ENCODE results near the gene HERPUD2.

HERPUD2 gene

DNA sequence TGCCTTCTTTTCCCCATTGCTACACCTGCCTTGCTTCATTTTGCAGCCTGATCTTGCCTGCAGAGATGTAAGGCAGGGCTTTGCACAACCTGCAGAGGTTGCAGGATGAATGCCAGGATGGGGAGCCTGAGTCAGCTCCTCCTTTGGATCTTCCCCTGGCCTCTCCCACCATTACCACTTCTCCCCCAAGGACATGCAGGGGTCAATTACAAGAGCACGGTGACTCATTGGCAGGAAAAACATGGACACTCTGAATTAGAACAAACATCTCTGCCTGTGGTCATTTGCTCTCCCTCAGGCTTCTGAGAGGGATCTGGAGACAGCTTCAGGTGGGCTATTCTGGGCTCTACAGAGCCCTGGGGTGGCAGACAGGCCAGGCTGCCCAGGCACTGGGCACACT, 89.2 kb downstream of the HERPUD2 start:
- POLR2A ChIA-PET, result no interaction called here
- Histone ChIP-seq H3K9me3 (ENCODE audit: control extremely low read depth in 1 of 5, control insufficient read depth in 4 of 5, insufficient read depth in 2 of 5, low read depth in 1 of 5, low read length in 4 of 5) (no peaks in the 10 kb centered on the region), H3K27ac (ENCODE audit: insufficient read depth in 1 of 2, low read depth in 1 of 2, low read length in 2 of 2, poor library complexity in 1 of 2, severe bottlenecking in 2 of 2) (no peak overlapping the region), H3K4me3 (ENCODE audit: control insufficient read depth in 1 of 7, extremely low read depth in 1 of 7, insufficient read depth in 4 of 7, low read depth in 2 of 7, low read length in 6 of 7) (no peak overlapping the region), H3K27me3 (replicated peaks in 2 of 5; ENCODE audit: control insufficient read depth in 4 of 5, insufficient read depth in 5 of 5, low read length in 4 of 5) (no peaks in the 10 kb centered on the region), H3K36me3 (ENCODE audit: control insufficient read depth in 4 of 4, insufficient read depth in 4 of 4, low read length in 3 of 4) (no peaks in the 10 kb centered on the region), H3K4me1 (ENCODE audit: control extremely low read depth in 1 of 4, control insufficient read depth in 4 of 4, insufficient read depth in 4 of 4, low read length in 3 of 4) (no peaks in the 10 kb centered on the region)
- no peak for DNase-seq
- CTCF ChIA-PET, result interaction anchor here (0.8 kb wide), 1 partner anchor 66 kb away, joined by 3 read pairs; no protein-coding TSS in a partner anchor
- WGBS (ENCODE audit: insufficient coverage), result 100% methylated on average over 1 of the region's 1 CpG

DNA sequence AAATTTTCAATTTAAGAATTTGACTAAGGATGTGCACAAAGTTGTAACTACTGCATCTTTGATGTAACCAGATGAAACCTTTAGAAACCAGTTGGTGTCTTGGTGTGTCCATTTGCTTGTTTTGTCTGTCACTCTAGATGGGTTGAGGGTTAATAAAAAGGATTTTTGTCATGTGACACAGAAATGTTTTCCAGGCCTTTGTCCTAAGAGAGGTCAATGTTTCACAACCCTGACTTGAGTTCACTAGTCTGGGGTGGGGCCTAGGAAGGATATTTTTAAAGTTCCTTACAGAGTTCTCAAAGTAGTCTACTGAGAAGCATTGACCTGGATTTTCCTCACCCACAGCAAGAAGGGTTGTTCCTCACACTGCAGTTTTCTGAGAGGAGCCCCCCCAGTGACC, 90.3 kb downstream of the HERPUD2 start:
- H3K9me3 ChIP-seq (ENCODE audit: control extremely low read depth in 1 of 5, control insufficient read depth in 4 of 5, insufficient read depth in 2 of 5, low read depth in 1 of 5, low read length in 4 of 5), result no peaks in the 10 kb centered on the region
- CTCF ChIA-PET, result no interaction called here
- no peak for DNase-seq

DNA sequence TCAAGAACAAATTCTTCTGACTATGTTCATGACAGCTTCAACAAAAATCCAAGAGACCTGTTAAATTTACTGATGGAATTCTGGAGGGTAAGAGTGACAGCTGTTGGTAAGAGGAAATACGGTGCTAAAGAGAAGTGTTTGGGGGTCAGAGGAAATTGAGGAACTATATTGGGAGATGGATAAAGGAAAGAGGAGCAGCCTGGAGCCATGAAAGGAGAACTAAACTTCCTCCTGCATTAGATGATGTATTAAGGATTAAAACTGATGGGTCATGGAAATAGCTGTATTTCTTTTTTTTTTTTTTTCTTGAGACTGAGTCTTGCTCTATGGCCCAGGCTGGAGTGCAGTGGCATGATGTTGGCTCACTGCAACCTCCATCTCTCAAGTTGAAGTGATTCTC, 95.3 kb downstream of the HERPUD2 start:
- no peak for DNase-seq
- no peak overlapping the region for H3K27ac ChIP-seq (ENCODE audit: insufficient read depth in 1 of 2, low read depth in 1 of 2, low read length in 2 of 2, poor library complexity in 1 of 2, severe bottlenecking in 2 of 2)
- no peaks in the 10 kb centered on the region for H3K9me3 ChIP-seq (ENCODE audit: control extremely low read depth in 1 of 5, control insufficient read depth in 4 of 5, insufficient read depth in 2 of 5, low read depth in 1 of 5, low read length in 4 of 5)
- 25% methylated on average over 1 of the region's 1 CpG for WGBS (ENCODE audit: insufficient coverage)
- CTCF ChIA-PET, result interaction anchor here (1.1 to 1.3 kb wide), 2 partner anchors 8 to 24 kb away, joined by 3 read pairs; no protein-coding TSS in a partner anchor
- H3K36me3 ChIP-seq (ENCODE audit: control insufficient read depth in 4 of 4, insufficient read depth in 4 of 4, low read length in 3 of 4), result no peaks in the 10 kb centered on the region
- H3K4me3 ChIP-seq (ENCODE audit: control insufficient read depth in 1 of 7, extremely low read depth in 1 of 7, insufficient read depth in 4 of 7, low read depth in 2 of 7, low read length in 6 of 7), result no peak overlapping the region
- POLR2A ChIA-PET, result interaction anchor here (0.7 kb wide), 1 partner anchor 12 kb away, joined by 4 read pairs; no protein-coding TSS in a partner anchor
- H3K4me1 ChIP-seq (ENCODE audit: control extremely low read depth in 1 of 4, control insufficient read depth in 4 of 4, insufficient read depth in 4 of 4, low read length in 3 of 4), result peaks cover 0 to 6% (median 1%) of the 10 kb centered on the region in 4 experiments
- H3K27me3 ChIP-seq (replicated peaks in 2 of 5; ENCODE audit: control insufficient read depth in 4 of 5, insufficient read depth in 5 of 5, low read length in 4 of 5), result no peaks in the 10 kb centered on the region

More for the DNA sequence above, 90.3 kb downstream of the HERPUD2 start:
- Histone ChIP-seq H3K4me1 (ENCODE audit: control extremely low read depth in 1 of 4, control insufficient read depth in 4 of 4, insufficient read depth in 4 of 4, low read length in 3 of 4) (no peaks in the 10 kb centered on the region), H3K36me3 (ENCODE audit: control insufficient read depth in 4 of 4, insufficient read depth in 4 of 4, low read length in 3 of 4) (no peaks in the 10 kb centered on the region), H3K27ac (ENCODE audit: insufficient read depth in 1 of 2, low read depth in 1 of 2, low read length in 2 of 2, poor library complexity in 1 of 2, severe bottlenecking in 2 of 2) (no peak overlapping the region), H3K4me3 (ENCODE audit: control insufficient read depth in 1 of 7, extremely low read depth in 1 of 7, insufficient read depth in 4 of 7, low read depth in 2 of 7, low read length in 6 of 7) (no peak overlapping the region), H3K27me3 (replicated peaks in 2 of 5; ENCODE audit: control insufficient read depth in 4 of 5, insufficient read depth in 5 of 5, low read length in 4 of 5) (no peaks in the 10 kb centered on the region)
- POLR2A ChIA-PET, result no interaction called here

DNA sequence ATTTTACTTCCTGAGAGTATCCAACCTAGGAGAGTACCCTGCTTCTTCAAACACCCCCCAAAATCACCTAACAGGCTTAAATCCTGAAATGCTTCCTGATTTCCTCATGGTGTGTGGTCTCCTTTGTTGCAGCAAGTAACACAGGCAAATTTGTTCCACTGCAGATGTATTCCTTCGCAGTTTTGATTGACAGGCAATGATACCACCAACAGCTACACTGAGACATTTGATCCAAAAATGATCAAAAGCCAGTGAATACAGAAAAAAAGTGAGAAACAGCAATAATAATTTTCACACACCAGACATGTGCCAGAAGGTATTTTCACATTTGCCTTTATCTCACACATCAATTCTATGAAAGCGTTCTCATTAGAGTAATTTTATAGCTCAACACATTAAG, 95.9 kb downstream of the HERPUD2 start:
- CTCF ChIA-PET, result interaction anchor here (1.1 kb wide), 1 partner anchor 25 kb away, joined by 3 read pairs; no protein-coding TSS in a partner anchor
- H3K27ac ChIP-seq (ENCODE audit: insufficient read depth in 1 of 2, low read depth in 1 of 2, low read length in 2 of 2, poor library complexity in 1 of 2, severe bottlenecking in 2 of 2), result no peak overlapping the region
- WGBS (ENCODE audit: insufficient coverage), result 80% methylated on average over 1 of the region's 2 CpGs
- DNase-seq, result no peak
- H3K4me3 ChIP-seq (ENCODE audit: control insufficient read depth in 1 of 7, extremely low read depth in 1 of 7, insufficient read depth in 4 of 7, low read depth in 2 of 7, low read length in 6 of 7), result no peak overlapping the region
- no peaks in the 10 kb centered on the region for H3K27me3 ChIP-seq (replicated peaks in 2 of 5; ENCODE audit: control insufficient read depth in 4 of 5, insufficient read depth in 5 of 5, low read length in 4 of 5)
- POLR2A ChIA-PET, result interaction anchor here (0.7 kb wide), 1 partner anchor 13 kb away, joined by 4 read pairs; no protein-coding TSS in a partner anchor
- peaks cover 0 to 6% (median 1%) of the 10 kb centered on the region in 4 experiments for H3K4me1 ChIP-seq (ENCODE audit: control extremely low read depth in 1 of 4, control insufficient read depth in 4 of 4, insufficient read depth in 4 of 4, low read length in 3 of 4)
- no peaks in the 10 kb centered on the region for H3K36me3 ChIP-seq (ENCODE audit: control insufficient read depth in 4 of 4, insufficient read depth in 4 of 4, low read length in 3 of 4)
- H3K9me3 ChIP-seq (ENCODE audit: control extremely low read depth in 1 of 5, control insufficient read depth in 4 of 5, insufficient read depth in 2 of 5, low read depth in 1 of 5, low read length in 4 of 5), result no peaks in the 10 kb centered on the region

DNA sequence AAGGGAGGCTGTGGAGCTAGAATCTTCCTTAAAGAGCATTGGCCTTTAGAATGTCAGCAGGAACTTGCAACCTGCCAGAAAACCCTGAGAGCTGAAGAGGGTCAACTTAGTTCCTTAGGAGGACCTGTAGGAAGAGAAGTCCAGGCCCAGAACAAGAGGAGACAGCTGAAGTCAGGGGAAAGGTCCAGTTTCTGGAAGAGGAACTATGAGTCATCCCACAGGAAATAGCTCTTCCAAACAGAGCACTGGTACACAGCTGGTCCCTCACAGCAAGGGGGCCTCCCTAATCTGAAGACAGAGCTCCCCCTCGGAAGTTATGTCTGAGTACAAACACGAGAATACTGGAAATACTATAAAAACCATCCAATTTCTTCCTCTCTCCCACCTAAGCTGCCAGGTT, 98.9 kb downstream of the HERPUD2 start:
- Histone ChIP-seq H3K27ac (ENCODE audit: insufficient read depth in 1 of 2, low read depth in 1 of 2, low read length in 2 of 2, poor library complexity in 1 of 2, severe bottlenecking in 2 of 2) (no peak overlapping the region), H3K4me1 (ENCODE audit: control extremely low read depth in 1 of 4, control insufficient read depth in 4 of 4, insufficient read depth in 4 of 4, low read length in 3 of 4) (peaks cover 0 to 6% (median 1%) of the 10 kb centered on the region in 4 experiments), H3K27me3 (replicated peaks in 2 of 5; ENCODE audit: control insufficient read depth in 4 of 5, insufficient read depth in 5 of 5, low read length in 4 of 5) (no peaks in the 10 kb centered on the region), H3K36me3 (ENCODE audit: control insufficient read depth in 4 of 4, insufficient read depth in 4 of 4, low read length in 3 of 4) (no peaks in the 10 kb centered on the region), H3K4me3 (ENCODE audit: control insufficient read depth in 1 of 7, extremely low read depth in 1 of 7, insufficient read depth in 4 of 7, low read depth in 2 of 7, low read length in 6 of 7) (no peak overlapping the region), H3K9me3 (ENCODE audit: control extremely low read depth in 1 of 5, control insufficient read depth in 4 of 5, insufficient read depth in 2 of 5, low read depth in 1 of 5, low read length in 4 of 5) (no peaks in the 10 kb centered on the region)
- WGBS (ENCODE audit: insufficient coverage), result 78% methylated on average over 2 of the region's 2 CpGs
- CTCF ChIA-PET, result interaction anchor here (1.9 kb wide), 1 partner anchor 28 kb away, joined by 7 read pairs; no protein-coding TSS in a partner anchor
- POLR2A ChIA-PET, result no interaction called here
- DNase-seq, result peak in 1 of 3 donors; percentile 4

DNA sequence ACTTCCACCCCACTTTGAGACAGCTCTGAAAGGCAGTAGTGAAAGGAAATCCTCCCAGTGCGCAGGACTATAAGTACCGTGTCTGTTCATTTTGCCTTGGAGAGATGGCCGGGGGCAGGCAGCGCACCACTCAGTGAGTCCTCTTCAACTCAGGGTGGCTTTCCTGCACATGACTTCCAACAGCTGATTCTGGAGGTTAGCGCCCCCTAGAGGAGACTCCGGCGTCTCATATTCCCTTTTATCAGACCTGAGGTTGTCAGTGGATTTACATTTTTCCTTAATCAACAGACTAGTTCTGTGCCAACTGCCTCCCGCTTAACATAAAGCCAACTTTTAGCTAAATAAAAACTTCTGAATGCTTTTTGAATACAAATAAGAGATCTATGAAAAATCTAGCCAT, 101.0 kb downstream of the HERPUD2 start:
- Histone ChIP-seq H3K27ac (ENCODE audit: insufficient read depth in 1 of 2, low read depth in 1 of 2, low read length in 2 of 2, poor library complexity in 1 of 2, severe bottlenecking in 2 of 2) (no peak overlapping the region), H3K36me3 (ENCODE audit: control insufficient read depth in 4 of 4, insufficient read depth in 4 of 4, low read length in 3 of 4) (no peaks in the 10 kb centered on the region), H3K4me1 (ENCODE audit: control extremely low read depth in 1 of 4, control insufficient read depth in 4 of 4, insufficient read depth in 4 of 4, low read length in 3 of 4) (peaks cover 0 to 6% (median 1%) of the 10 kb centered on the region in 4 experiments), H3K9me3 (ENCODE audit: control extremely low read depth in 1 of 5, control insufficient read depth in 4 of 5, insufficient read depth in 2 of 5, low read depth in 1 of 5, low read length in 4 of 5) (no peaks in the 10 kb centered on the region), H3K4me3 (ENCODE audit: control insufficient read depth in 1 of 7, extremely low read depth in 1 of 7, insufficient read depth in 4 of 7, low read depth in 2 of 7, low read length in 6 of 7) (no peak overlapping the region), H3K27me3 (replicated peaks in 2 of 5; ENCODE audit: control insufficient read depth in 4 of 5, insufficient read depth in 5 of 5, low read length in 4 of 5) (no peaks in the 10 kb centered on the region)
- no peak for DNase-seq
- WGBS (ENCODE audit: insufficient coverage), result 84% methylated on average over 7 of the region's 8 CpGs
- POLR2A ChIA-PET, result no interaction called here
- CTCF ChIA-PET, result no interaction called here

DNA sequence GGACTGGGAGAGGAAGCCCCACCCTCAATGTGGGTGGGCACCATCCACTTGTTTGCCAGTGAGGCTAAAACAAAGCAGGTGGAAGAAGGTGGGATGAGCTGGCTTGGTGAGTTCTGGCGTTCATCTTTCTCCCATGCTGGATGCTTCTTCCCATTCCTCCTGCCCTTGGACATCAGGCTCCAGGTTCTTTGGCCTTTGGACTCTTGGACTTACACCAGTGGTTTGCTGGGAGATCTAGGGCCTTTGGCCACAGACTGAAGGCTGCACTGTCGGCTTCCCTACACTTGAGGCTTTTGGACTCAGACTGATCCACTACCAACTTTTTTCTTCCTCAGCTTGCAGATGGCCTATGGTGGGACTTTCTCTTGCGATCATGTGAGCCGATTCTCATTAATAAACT, 106.3 kb downstream of the HERPUD2 start:
- H3K27ac ChIP-seq (ENCODE audit: insufficient read depth in 1 of 2, low read depth in 1 of 2, low read length in 2 of 2, poor library complexity in 1 of 2, severe bottlenecking in 2 of 2), result no peak overlapping the region
- H3K4me1 ChIP-seq (ENCODE audit: control extremely low read depth in 1 of 4, control insufficient read depth in 4 of 4, insufficient read depth in 4 of 4, low read length in 3 of 4), result no peaks in the 10 kb centered on the region
- no peak for DNase-seq
- H3K4me3 ChIP-seq (ENCODE audit: control insufficient read depth in 1 of 7, extremely low read depth in 1 of 7, insufficient read depth in 4 of 7, low read depth in 2 of 7, low read length in 6 of 7), result no peak overlapping the region
- ChIA-PET CTCF (no interaction called here), POLR2A (no interaction called here)
- H3K27me3 ChIP-seq (replicated peaks in 2 of 5; ENCODE audit: control insufficient read depth in 4 of 5, insufficient read depth in 5 of 5, low read length in 4 of 5), result peaks cover 0 to 3% (median 2%) of the 10 kb centered on the region in 5 experiments
- H3K36me3 ChIP-seq (ENCODE audit: control insufficient read depth in 4 of 4, insufficient read depth in 4 of 4, low read length in 3 of 4), result no peaks in the 10 kb centered on the region
- 98% methylated on average over 4 of the region's 4 CpGs for WGBS (ENCODE audit: insufficient coverage)
- H3K9me3 ChIP-seq (ENCODE audit: control extremely low read depth in 1 of 5, control insufficient read depth in 4 of 5, insufficient read depth in 2 of 5, low read depth in 1 of 5, low read length in 4 of 5), result no peaks in the 10 kb centered on the region

All from common myeloid progenitor, CD34-positive (primary cell).